AG04450 (cell line): ENCODE data around the gene DFFB. TPM values are rescaled to one million over a fixed set of nuclear protein-coding genes. Genes with fewer than 3 reads are reported as not detected.

Experiments used
- CTCF ChIA-PET: fragments of 300-600, 350-600 bp; formaldehyde crosslinking; extraction: SDS; loops from one replicate; lab custom pipeline; 2022; ENCODE audit warnings: antibody characterized with exemption, inconsistent platforms; lab: Charles Lee
- POLR2A ChIA-PET: fragments of 350-600 bp; formaldehyde crosslinking; extraction: SDS; loops from one replicate; lab custom pipeline; 2021; ENCODE audit warnings: antibody characterized with exemption, inconsistent platforms; lab: Yijun Ruan, JAX
- DNase-seq: peaks from one replicate; pipeline ENCODE4 v3.0.0-alpha.2; 2011; ENCODE audit warnings: low read depth, low spot score
- H3K27ac ChIP-seq: one replicate; pipeline ENCODE4 v1.5.1; 2012; ENCODE audit warnings: low read depth, low read length, control low read depth
- H3K27me3 ChIP-seq: one replicate; pipeline ENCODE4 v1.6.0; 2012; ENCODE audit warnings: low read length; ENCODE audit not compliant: control insufficient read depth, insufficient read depth
- H3K4me3 ChIP-seq: 2 replicates; pipeline ENCODE4 v1.5.1; 2011; ENCODE audit warnings: mild to moderate bottlenecking, low read depth, low read length, control low read depth
- H3K9me3 ChIP-seq: 2 replicates; pipeline ENCODE4 v1.5.1; 2012; ENCODE audit warnings: low read length; ENCODE audit not compliant: control insufficient read depth, insufficient read depth
- polyA plus RNA-seq: library from polyadenylated mRNA; depleted of rRNA; stranded (reverse); fragments of >200 nt; gene quantifications from 2 replicates; pipeline ENCODE4 v1.2.3, GENCODE V29; 2011
- TF ChIP-seq, protein P1 (sequence below): IDR thresholded peaks from 2 replicates; pipeline ENCODE4 v1.5.1; 2011; ENCODE audit warnings: low read depth, low read length, control low read depth, inconsistent platforms

DFFB gene
- polyA plus RNA-seq, 1 experiment: 6.9 TPM

DNA sequence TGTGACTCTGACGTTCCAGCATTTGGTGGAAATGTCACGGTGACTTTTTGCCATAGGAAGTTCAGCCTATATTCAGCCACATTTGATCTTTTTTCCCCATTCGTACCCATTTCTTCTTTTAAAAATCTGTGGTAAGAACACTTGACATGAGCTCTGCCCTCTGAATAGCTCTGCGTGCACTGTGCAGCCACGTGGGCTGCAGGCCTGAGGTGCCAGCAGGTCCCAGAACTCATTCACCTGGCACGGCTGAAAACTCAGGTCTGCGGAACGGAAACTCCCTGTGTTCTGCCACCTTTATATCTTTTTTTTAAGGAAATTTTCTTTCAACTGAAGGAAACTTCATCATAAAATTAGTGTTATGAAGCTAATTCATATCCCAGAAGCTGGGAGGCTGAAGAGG lies 28.9 kb upstream of the DFFB start:
- no peak overlapping the region for H3K27ac ChIP-seq
- CTCF ChIA-PET: no interaction called here
- H3K27me3 ChIP-seq: no peaks in the 10 kb centered on the region
- H3K9me3 ChIP-seq: no peaks in the 10 kb centered on the region
- POLR2A ChIA-PET: no interaction called here
- TF ChIP-seq, protein P1, sequence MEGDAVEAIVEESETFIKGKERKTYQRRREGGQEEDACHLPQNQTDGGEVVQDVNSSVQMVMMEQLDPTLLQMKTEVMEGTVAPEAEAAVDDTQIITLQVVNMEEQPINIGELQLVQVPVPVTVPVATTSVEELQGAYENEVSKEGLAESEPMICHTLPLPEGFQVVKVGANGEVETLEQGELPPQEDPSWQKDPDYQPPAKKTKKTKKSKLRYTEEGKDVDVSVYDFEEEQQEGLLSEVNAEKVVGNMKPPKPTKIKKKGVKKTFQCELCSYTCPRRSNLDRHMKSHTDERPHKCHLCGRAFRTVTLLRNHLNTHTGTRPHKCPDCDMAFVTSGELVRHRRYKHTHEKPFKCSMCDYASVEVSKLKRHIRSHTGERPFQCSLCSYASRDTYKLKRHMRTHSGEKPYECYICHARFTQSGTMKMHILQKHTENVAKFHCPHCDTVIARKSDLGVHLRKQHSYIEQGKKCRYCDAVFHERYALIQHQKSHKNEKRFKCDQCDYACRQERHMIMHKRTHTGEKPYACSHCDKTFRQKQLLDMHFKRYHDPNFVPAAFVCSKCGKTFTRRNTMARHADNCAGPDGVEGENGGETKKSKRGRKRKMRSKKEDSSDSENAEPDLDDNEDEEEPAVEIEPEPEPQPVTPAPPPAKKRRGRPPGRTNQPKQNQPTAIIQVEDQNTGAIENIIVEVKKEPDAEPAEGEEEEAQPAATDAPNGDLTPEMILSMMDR: no peak
- no peak for DNase-seq
- H3K4me3 ChIP-seq: no peak overlapping the region

DNA sequence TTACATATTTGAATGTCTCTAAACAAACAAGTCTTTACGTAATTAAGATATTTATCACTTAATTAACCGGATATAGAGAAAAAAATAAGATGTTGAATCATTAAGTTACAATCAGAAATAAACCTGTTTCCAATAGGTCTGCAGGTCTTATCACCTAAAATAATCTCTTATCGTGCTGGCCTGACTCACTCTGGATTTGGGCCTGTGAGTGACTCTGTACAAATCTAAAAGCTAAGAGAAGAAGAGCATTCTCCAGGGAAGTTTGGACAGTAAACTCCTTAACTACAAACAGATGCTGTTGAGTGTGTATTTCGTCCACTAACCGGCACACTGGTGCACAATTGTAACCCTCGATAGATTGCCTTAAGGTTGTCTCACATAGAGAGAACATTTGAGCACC lies 25.6 kb upstream of the DFFB start:
- CTCF ChIA-PET: interaction anchor here (0.6 kb wide), 1 partner anchor 154 kb away, joined by 8 read pairs; no protein-coding TSS in a partner anchor
- H3K27ac ChIP-seq: no peak overlapping the region

DNA sequence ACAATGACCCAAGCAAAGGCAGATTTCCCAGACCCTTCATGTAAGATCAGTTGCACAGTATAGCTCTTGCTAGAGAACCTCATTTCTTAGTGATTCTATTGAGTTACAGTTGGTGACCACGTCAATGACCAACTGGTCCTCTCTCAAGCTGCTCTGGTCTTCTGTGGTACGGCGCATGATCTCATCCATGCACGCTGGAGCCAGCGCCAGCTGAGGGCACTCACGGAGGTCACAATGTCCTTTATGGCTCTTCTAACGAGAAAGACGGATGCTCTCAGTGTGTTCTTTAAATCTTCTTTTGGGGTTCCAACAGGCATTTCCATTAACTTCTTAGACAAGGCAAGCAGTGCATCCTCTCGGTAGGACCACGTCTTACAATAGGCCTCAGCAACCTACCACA lies 22.6 kb upstream of the DFFB start:
- Histone ChIP-seq H3K27me3 (no peaks in the 10 kb centered on the region), H3K27ac (no peak overlapping the region), H3K4me3 (no peak overlapping the region), H3K9me3 (peaks cover 9% of the 10 kb centered on the region; the same call in 1 of the 2 replicates)
- DNase-seq: no peak
- POLR2A ChIA-PET: no interaction called here
- CTCF ChIA-PET: no interaction called here
- TF ChIP-seq, protein P1: no peak

More for the DNA sequence above, 25.6 kb upstream of the DFFB start:
- H3K9me3 ChIP-seq: no peaks in the 10 kb centered on the region
- H3K4me3 ChIP-seq: no peak overlapping the region
- TF ChIP-seq, protein P1: no peak
- POLR2A ChIA-PET: no interaction called here
- DNase-seq: no peak
- H3K27me3 ChIP-seq: no peaks in the 10 kb centered on the region

DNA sequence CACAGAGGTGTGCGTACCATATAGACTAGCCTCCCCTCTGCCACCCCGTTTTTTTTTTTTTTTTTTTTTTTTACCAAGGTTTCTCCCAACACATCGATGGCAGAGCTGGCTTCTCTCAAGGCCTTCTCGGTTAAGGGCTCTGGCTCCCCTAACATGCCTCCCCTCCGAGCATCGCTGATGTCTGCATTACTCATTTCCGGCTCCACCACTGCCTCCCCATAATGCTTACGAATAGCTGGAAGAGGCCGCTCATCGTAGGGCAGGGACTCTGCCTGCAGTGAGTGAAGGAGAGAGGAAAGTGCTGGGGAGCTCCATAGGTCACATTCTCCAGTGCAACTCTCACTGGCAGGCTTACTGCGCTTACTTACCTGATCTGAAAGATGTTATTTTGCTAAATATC lies 20.9 kb upstream of the DFFB start:
- ChIA-PET CTCF (interaction anchor here (0.6 kb wide), 1 partner anchor 172 kb away, joined by 4 read pairs; no protein-coding TSS in a partner anchor), POLR2A (no interaction called here)
- DNase-seq: no peak
- peaks cover 9% of the 10 kb centered on the region; the same call in 1 of the 2 replicates for H3K9me3 ChIP-seq
- TF ChIP-seq, protein P1: no peak
- H3K27ac ChIP-seq: no peak overlapping the region
- no peaks in the 10 kb centered on the region for H3K27me3 ChIP-seq
- H3K4me3 ChIP-seq: no peak overlapping the region

DNA sequence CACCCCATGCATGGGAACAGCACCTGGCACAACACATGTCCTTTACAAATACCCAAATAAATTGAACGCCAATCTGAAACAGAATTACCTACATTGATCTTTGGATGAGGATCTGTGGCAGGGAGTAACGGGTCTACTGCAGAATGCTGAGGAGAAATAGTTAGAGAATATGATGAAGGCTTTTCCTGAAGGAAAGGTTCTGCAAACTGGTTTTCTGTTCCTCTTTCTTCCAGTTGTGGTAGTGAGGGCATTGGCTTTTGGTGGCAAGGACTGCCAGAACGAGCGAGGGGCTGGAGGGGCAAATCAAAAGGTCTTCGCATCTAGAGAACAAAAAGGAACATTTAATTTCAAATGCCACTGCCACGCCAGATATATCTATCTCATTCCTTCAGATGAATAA lies 20.1 kb upstream of the DFFB start:
- Histone ChIP-seq H3K9me3 (peaks cover 9% of the 10 kb centered on the region; the same call in 1 of the 2 replicates), H3K27me3 (no peaks in the 10 kb centered on the region), H3K27ac (no peak overlapping the region), H3K4me3 (no peak overlapping the region)
- TF ChIP-seq, protein P1: no peak
- POLR2A ChIA-PET: no interaction called here
- DNase-seq: no peak
- CTCF ChIA-PET: no interaction called here
